ENCODE results near the gene BAIAP2L1.
"Not testable (repeated sequence)": the region's sequence is repeated elsewhere in the genome, so short reads cannot be mapped to it uniquely, and the experiment has no call there.

The BAIAP2L1 gene

DNA sequence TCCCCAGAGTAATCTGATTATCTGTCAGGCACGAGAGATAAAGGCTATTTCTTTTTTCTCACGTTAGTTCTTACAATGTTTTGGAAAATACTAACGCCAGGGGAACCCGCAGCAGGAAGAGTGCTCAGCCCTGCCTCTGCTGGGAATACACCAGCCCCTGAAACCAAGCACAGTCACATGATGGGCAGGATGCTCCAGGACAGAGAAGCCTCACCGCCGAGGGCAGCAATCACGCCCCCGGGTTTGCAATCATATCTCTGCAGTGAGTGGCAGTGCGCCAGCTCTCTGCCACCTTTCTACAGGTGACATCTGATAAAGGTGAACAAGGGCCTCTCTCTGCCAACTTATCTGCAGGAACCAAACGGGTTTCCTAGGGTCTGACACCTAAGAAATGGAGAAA lies 79.6 kb downstream of the BAIAP2L1 start:
- DNase-seq (ENCODE audit: low read depth): no peak

DNA sequence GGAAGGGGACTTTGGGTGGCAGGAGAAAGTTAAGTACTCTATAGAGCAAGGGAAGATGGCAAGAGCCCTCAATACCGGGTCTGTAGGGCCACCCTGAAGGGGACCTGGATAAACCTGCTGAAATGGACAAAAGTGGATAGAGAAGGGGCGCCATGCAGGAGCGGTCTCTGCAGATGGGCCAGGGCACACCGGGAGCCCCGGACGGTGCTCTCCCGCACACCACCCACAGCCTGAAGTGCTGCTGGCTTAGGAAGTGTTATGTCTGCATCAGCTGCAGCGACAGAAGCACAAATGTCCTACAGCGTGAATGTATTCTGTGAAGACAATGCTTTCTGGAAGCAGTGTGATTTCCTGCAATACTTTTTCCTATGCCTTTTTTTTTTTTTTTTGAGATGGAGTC lies 81.7 kb downstream of the BAIAP2L1 start:
- no peak for DNase-seq (ENCODE audit: low read depth)

DNA sequence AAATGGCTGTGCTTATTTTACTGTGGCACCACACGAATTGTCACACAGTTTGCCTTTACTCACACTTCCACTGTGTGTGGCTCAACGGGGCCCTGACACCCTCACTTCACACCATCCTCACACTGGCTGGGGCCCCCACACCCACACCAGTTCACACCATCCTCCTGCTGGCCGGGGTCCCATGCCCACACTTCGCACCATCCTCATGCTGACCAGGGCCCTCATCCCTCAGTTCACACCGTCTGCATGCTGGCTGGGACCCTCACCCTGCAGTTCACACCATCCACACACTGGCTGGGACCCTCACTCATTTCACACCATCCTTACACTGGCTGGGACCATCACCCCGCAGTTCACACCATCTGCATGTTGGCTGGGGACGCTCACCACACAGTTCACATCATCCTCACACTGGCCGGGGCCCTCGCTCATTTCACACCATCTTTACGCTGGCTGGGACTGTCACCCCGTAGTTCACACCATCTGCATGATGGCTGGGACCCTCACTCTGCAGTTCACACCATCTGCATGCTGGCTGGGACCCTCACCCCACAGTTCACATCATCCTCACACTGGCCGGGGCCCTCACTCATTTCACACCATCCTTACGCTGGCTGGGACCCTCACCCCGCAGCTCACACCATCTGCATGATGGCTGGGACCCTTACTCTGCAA lies 83.4 kb downstream of the BAIAP2L1 start:
- no peak for DNase-seq (ENCODE audit: low read depth)

DNA sequence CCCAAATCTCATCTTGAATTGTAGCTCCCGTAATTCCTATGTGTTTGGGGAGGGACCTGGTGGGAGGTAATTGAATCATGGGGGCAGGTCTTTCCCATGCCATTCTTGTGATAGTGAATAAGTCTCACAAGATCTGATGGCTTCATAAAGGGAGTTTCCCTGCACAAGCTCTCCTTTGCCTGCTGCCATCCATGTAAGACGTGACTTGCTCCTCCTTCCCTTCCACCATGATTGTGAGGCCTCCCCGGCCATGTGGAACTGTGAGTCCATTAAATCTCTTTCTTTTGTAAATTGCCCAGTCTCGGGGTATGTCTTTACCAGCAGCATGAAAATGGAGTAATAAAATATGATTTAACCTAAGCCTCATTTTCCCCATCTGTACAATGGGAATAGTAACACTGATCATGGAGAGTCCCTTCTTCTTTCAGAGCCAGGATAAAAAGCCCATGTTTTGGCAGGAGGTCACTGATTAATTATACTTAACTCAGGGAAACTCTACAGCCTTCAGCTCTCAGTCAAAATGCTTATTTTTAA lies 84.8 kb downstream of the BAIAP2L1 start:
- DNase-seq (ENCODE audit: low read depth): not testable (repeated sequence)

DNA sequence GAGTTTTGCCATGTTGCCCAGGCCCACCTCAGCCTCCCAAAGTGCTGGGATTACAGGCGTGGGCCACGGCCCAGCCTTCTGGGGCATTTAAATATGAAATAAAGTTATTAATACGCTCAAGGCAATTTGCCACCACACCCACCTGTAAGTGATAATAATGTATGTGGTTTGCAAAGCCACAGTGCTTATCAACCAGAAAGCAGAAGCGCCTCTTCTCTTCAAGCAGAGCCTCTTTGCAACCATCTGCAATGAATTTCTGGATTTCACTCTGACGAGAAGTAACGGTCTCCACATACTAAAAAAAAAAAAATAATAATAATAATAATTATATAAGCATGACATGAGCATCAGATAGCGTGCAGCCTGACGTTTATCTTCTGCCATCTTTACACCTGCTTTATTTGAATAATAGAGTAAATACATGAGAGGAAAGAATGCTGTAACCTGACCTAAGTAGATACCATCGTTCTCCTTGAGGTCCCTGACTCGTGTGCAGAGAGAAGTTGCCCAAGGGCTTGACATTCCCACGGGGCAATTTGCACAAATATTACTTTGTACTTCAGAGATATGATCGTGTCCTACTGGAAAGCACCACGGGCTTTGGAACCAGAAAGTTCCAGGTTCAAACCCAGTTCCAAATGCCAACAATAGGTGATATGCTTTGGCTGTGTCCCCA lies 85.4 kb downstream of the BAIAP2L1 start:
- DNase-seq (ENCODE audit: low read depth): no peak

DNA sequence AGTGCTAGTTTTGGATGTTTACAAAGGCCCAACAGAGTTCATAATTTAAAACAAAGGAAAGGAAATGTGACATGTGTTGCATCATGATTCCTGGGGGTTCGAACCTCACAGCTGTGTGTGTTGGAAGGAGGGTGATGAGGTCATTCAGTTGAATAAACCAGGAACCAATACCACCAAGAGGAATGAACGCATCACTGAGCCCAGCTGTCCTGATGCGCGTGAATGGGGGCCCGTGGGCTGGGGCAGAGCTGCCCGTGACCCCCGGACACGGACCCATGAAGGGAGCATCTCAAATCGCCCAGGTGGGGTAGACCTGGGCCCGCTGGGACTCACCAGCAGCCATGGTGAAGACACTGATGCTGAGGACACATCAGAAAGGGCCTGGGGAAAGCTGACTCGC lies 86.4 kb downstream of the BAIAP2L1 start:
- no peak for DNase-seq (ENCODE audit: low read depth)

DNA sequence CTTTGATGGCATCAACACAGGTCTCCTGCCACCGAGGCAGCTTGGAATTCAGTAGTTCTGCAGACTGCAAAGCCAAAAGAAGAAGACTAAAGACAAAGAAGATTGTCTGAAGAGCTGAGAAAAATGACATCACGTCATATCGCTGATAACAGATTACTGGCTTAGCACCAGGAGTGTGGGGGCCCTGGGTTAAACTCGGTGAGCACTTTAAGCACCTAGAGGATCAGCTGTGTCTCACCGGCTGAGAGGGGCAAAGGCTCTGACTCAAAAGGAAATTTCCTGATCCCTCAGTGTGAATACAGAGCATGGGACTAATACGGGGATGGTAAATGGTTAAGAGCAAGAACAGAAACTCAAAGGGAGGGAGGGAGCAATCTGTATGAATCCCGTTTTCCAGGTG lies 88.7 kb downstream of the BAIAP2L1 start:
- no peak for DNase-seq (ENCODE audit: low read depth)

DNA sequence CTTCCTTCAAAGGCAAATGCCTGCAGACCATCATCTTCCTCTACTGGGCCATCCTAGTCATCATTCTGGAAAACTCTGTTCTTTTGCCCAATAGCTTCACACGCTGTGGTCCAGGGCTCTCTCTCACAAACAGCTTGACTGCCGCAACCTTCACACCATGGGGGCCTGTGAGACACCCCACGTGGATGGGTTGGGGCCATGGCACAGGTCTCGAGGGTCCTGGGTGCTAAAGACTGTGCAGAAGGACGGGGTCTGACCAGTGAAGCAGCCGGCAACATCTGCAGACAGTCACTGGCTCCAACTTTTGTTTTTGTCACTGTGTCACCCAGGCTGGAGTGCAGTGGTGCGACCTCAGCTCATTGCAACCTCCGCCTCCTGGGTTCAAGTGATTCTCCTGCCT lies 91.3 kb downstream of the BAIAP2L1 start:
- no peak for DNase-seq (ENCODE audit: low read depth)

DNA sequence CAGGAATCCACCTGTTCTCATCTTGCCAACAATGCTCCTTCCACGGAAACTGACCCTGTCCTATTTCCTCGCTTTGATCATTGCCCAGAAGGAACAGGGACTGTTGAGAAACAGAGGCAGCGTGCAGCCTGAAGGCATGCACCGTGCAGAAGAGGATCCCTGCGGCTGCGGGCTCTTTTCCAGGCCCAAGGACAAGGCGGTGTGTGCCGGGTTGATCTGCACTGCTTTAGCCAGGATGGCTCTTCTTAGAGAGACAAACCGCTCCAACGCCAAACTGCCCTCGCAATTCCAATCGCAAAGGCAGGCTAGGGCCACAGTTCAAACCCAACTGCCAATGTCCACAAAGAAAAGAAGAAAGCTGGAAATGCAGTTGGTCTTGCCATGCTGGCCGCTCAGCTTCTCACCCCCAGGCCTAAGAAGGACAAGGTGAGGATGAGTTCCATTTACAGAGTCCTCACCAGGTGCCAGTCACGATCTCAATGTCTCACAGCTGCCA lies 92.9 kb downstream of the BAIAP2L1 start:
- DNase-seq (ENCODE audit: low read depth): no peak

DNA sequence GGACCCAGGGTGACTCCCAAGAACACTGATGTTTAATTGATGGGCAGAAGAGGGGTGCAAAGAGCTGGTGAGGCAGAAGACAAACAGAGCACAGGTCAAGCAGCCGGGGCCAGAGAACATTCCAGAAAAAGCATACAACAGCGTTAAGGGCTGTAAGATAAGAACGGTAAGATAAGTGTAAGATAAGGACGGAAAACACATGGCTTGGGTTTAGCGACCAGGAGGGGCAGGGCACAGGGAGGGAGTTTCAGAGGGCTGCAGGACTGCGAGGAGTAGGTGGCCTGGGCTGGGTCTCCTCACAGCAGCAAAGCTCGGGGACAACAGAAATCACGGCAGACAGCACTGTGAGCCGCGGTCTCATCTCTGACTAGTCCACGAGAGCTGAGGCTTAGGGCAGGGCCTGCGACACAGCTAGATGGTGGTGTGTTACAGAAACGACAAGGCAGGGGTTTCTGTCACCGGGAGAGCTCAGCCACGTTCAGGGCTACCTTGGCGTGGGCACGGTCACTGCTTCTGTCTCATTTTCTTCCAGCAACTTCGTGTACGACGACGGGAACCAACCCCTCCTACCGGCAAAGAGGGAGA lies 94.8 kb downstream of the BAIAP2L1 start:
- DNase-seq (ENCODE audit: low read depth): no peak

DNA sequence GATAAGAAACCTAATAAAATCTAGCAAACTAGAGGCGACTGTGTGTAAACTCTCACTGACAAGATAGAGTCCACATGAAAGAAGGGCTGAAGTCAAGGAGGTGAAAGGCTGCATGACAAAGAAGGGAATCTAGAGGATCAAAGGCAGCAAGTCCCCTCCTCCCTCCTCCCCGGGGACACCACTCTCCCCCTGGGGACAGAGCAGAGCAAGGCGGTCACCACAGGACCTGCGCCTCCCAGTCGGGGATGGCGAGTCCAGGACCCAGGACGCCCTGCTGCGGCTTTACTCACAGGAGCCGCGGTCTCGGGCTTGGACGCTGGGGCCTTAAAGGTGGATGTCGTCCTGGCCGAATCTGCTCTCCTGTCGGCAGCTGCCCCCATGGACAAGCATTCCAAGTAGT lies 97.0 kb downstream of the BAIAP2L1 start:
- DNase-seq (ENCODE audit: low read depth): no peak

DNA sequence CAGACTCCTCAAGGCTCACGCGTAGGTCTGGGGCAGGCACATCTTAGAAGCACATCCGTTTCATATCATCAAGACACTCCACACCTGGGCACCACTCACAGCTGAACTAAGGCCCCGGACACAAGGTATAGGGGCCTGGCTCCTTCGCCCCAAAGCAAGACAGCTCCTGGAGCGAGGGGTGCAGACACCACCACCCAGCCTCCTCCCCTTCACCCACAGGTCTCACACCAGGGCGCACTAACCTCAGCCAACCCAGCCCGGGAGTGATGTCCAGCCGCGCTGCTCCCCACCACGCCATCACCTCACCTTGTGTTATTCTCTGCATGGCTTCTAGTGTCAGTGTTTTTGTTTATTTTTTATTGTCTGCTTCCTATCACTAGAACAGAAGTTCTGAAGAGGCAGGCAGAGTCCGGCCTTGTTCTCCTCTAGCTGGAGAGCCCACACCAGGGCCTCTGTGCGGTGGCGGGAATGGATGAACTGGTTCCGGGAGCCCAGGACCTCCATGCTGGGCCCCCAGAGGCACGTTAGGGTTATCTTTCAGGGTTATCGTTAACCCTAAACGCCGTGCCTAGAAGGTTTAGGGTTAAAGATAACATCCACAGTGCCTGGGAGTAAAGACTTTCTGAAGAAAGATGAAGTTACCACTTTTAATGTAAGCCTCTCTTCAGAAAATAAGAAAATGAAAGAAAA lies 97.6 kb downstream of the BAIAP2L1 start:
- no peak for DNase-seq (ENCODE audit: low read depth)

DNA sequence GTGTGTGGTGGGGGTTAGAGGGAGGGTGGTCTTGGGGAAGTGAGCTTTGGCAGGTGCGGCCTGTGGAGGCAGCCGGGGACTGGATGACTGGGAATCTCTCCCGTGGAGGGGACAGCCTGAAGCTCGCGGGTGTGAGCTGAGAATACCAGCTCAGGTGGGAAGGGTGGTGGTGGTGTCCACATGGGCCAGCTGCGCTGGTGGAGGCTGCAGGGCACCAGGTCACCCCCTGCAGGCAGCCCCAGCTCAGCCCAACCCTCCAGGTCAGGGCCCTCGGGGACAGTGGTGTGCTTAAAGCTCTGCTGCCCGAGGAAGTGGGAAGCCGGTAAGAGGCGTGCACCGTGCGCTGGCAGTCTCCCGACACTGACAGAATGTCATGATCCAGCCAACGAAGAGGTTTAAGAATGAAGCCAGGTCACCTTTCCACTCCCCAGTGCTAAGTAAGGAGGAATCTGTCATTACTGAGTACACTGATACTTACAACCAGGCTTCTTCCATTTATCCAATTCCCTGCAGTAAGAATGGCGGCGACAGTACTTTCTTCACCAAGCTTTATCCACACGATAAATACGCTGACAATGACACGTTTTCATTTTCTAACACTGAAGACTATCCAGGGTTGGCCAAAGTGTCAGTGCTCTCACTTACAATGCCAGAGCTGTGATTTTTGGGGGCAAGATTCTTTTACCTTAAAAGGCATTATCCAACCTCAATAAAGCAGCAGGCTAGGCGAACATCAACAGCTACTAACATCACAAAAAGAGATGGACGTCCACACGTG lies 99.0 kb downstream of the BAIAP2L1 start:
- no peak for DNase-seq (ENCODE audit: low read depth)

DNA sequence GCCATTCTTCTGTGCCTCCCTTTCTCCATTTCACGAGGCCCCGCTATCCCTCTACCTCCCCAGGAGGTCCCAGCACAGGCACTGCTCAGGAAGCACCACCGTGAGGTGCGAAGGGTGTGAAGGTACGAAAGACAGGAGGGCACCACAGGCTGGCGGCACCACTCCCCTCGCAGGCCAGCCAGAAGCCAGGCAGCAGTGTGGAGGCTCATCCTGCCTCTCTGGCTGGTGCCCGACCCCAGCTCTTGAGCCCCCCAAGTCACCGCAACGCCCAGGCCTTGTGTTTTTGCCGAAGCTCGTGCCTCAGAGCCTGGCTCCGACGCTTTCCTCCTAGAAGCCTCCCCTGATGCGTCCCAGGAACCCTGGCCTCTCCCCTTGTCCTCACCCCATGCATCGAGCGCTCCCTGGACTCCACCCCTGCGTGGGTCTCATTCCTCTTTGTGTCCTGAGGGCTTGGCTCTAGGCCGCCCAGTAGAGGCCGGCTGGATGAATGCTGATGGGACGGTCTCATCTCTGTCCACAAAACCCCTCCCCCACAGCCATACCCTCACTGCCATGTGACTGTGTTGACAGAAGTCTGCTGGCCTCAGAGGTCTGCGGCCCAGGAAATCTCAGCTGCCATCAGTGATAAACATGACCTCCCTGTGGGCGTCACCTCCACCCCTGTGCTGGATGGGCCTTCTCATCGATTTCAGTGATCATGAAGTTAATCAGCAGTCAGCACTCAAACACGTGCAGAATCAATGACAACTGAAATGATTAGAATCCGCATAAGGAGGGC lies 100.1 kb downstream of the BAIAP2L1 start:
- no peak for DNase-seq (ENCODE audit: low read depth)

DNA sequence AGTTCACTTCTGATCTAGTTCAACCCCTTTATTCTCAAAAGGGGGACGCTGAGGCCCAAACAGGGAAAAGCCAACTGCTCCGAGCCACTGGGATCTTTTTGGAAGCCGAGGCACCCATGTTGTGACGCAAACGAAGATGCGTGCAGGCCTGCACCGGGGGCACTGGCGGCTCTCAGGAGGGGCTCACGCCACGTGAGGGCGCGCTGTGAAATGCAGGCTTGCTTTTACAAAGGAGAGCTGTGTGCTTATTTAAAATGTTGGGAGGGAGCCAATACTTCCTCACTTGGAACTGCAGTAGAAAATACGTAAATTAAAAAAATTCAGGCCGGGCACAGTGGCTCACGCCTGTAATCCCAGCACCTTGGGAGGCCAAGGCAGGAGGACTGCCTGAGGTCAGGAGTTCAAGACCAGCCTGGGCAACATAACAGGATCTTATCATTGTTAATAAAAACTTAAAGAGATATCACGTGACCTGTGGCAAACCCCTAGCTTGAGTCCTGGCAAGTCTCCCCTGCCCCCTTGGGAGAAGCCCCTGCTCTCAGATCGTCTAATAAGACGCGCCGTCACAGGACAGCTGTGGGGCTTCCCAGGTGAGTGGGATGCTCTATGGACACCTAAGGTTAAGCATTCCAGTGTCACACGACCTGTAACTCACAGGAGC lies 103.1 kb downstream of the BAIAP2L1 start:
- DNase-seq (ENCODE audit: low read depth): no peak

DNA sequence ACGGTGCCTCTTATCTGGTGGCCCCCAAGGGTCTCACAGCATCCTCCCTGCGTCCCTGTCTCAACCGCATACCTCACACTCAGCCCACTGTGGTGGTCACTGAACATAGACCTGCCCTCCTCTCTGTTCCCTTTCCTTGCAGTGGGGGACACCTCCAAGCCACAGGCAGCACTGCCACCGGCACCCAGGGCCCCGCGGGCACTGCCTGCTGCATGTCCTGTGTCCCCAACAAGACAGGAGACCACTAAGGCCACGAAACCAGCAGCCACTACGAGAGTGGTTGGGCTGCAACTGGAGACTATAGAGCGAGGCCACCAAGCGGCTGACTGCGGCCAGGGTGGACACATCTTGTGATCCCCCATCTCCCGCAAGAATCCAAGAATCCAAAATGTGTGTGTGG lies 104.1 kb downstream of the BAIAP2L1 start:
- DNase-seq (ENCODE audit: low read depth): no peak

DNA sequence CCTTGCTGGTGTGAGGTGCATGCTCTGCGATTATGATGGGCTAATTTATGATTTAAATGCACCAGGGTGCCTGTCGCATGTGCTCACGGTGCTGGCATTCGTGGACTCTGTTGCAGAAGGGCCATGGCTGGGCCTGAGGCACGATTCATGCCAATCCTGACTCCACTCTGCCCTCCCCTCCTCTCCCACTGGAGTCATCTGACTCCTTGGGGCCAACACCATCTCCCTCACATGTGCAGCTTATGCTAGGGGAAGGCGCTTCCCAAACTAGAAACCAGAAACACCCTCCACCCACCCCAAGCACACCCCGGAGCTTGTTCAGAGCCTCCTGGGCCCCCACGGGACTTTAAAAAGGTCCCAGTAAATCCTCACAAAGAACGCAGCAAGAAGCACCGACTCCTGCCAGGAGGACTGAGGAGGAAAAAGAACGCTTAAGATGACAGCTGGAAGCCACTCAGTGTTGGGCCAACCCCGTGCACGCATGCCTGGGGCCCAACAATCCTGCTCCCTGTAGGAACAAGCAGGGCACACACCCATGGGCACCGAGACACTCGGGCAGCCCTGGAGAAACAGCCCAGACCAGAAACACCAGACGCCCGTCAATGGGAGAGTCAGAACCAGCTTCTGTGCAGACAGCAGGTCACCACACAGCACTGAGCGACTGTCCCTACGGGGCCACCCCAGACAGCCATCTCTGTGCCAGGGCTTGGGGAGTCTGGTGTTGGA lies 105.3 kb downstream of the BAIAP2L1 start:
- DNase-seq (ENCODE audit: low read depth): no peak

DNA sequence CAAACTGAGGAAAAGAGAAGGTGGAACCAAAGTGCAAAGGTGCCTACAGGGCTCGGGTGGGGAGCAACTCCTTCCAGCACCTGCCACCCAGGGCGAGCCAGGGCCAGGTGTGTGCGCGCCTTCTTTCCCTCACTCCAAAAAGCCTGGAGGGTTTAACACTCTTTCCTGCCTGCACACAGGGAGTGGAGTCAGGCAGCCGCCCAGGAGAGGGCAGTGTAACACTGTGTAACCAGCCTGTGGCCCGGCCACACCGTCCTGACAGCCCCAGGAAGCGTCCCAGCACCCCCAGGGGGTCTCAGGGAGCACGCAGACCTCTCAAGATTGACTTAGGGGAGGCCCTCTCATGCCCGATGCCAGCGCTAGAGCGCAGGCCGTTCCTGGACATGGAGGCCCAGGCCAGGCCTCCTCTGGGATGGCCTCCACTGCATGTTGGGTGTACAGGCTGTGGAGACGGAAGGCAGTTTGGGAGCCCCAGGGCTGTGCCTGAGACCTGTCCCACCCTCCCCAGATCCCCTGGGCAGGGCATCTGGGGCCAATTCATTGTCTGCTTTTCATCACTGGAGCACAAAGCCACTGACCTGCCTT lies 106.0 kb downstream of the BAIAP2L1 start:
- DNase-seq (ENCODE audit: low read depth): no peak

DNA sequence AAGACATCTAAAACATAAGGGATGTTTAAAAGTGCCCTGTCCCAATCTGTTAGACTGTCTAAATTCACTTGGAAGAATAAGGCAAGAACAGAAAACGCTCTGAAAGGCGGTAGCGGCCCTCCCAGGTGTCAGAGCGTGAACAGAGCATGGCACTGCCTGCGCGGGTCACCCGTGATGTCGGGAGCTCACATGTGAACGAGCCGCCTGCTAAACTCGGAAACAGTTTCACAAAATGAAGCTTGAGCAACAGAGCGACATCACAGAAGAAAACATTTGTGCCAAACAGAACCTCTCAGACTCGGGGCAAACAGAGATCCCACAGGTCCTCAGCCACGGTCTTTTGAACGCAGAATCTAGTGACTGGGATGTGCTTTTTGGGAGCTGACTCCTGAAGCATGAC lies 106.6 kb downstream of the BAIAP2L1 start:
- DNase-seq (ENCODE audit: low read depth): no peak

Measured in non-pigmented ciliary epithelial cell (primary cell).